Neuronal stem cell (in vitro differentiated cells): ENCODE measurements around the gene ADAD1.
"Not testable (repeated sequence)": the region's sequence is repeated elsewhere in the genome, so short reads cannot be mapped to it uniquely, and the experiment has no call there.

ENCODE experiments used
- DNase-seq: peaks from one replicate; pipeline ENCODE4 v3.0.0-alpha.2; 2013; ENCODE audit warnings: low spot score
- H2AFZ ChIP-seq: one replicate; pipeline ENCODE4 v1.6.1; 2013; ENCODE audit warnings: mild to moderate bottlenecking, low read length, inconsistent platforms
- H2AK5ac ChIP-seq: 2 replicates; pipeline ENCODE4 v1.6.1; 2013; ENCODE audit warnings: low read depth, mild to moderate bottlenecking, inconsistent platforms, low read length, moderate library complexity, mixed read lengths
- H2BK120ac ChIP-seq: 2 replicates; pipeline ENCODE4 v1.6.1; 2013; ENCODE audit warnings: low read depth, mild to moderate bottlenecking, inconsistent platforms, low read length, moderate library complexity, mixed read lengths
- H2BK12ac ChIP-seq: one replicate; pipeline ENCODE4 v1.6.1; 2013; ENCODE audit warnings: low read length, inconsistent platforms
- H2BK15ac ChIP-seq: 2 replicates; pipeline ENCODE4 v1.6.1; 2013; ENCODE audit warnings: mild to moderate bottlenecking, low read length, inconsistent platforms, mixed read lengths
- H2BK5ac ChIP-seq: one replicate; pipeline ENCODE4 v1.6.1; 2013; ENCODE audit warnings: inconsistent platforms, mild to moderate bottlenecking, low read length, moderate library complexity
- H3K14ac ChIP-seq: one replicate; pipeline ENCODE4 v1.6.1; 2013; ENCODE audit warnings: low read length, inconsistent platforms
- H3K18ac ChIP-seq: 2 replicates; pipeline ENCODE4 v1.6.1; 2013; ENCODE audit warnings: low read length, inconsistent platforms
- H3K23ac ChIP-seq: 2 replicates; pipeline ENCODE4 v1.6.1; 2013; ENCODE audit warnings: low read depth, mild to moderate bottlenecking, mixed read lengths, low read length, inconsistent platforms; ENCODE audit not compliant: poor library complexity
- H3K27ac ChIP-seq: replicated peaks from 3 replicates; pipeline ENCODE4 v1.5.1; 2013; ENCODE audit warnings: low read length, inconsistent platforms
- H3K27me3 ChIP-seq, 3 experiments: 2 replicates each; pipeline ENCODE4 v1.6.1; 2013; ENCODE audit warnings: low read length in 3 of 3, mild to moderate bottlenecking in 2 of 3, inconsistent platforms in 1 of 3, low read depth in 1 of 3, mixed read lengths in 1 of 3, moderate library complexity in 1 of 3; ENCODE audit not compliant: control insufficient read depth in 3 of 3, insufficient read depth in 3 of 3
- H3K36me3 ChIP-seq, 2 donors: replicated peaks in 1 of 2; 2 replicates each; pipeline ENCODE4 v1.6.1; 2013; ENCODE audit warnings: low read length in 2 of 2; ENCODE audit not compliant: control insufficient read depth in 2 of 2, insufficient read depth in 2 of 2
- H3K4ac ChIP-seq: 2 replicates; pipeline ENCODE4 v1.6.1; 2013; ENCODE audit warnings: inconsistent platforms, mild to moderate bottlenecking, low read length, moderate library complexity
- H3K4me1 ChIP-seq, 2 donors: 1 replicate in 1 of 2; 2 replicates in 1 of 2; pipeline ENCODE4 v1.6.1; 2013; ENCODE audit warnings: low read length in 2 of 2, low read depth in 1 of 2; ENCODE audit not compliant: control insufficient read depth in 2 of 2, insufficient read depth in 1 of 2
- H3K4me2 ChIP-seq: one replicate; pipeline ENCODE4 v1.6.1; 2013; ENCODE audit warnings: mild to moderate bottlenecking, low read length, inconsistent platforms; ENCODE audit not compliant: insufficient read depth, poor library complexity, severe bottlenecking
- H3K4me3 ChIP-seq, 2 donors: 2 replicates each; pipeline ENCODE4 v1.5.1; 2013; ENCODE audit warnings: low read length in 2 of 2, mild to moderate bottlenecking in 2 of 2, inconsistent platforms in 1 of 2, moderate library complexity in 1 of 2
- H3K79me1 ChIP-seq: one replicate; pipeline ENCODE4 v1.6.1; 2013; ENCODE audit warnings: low read depth, mild to moderate bottlenecking, inconsistent platforms, low read length, moderate library complexity
- H3K9ac ChIP-seq: one replicate; pipeline ENCODE4 v1.6.1; 2013; ENCODE audit warnings: mild to moderate bottlenecking, low read depth, low read length, inconsistent platforms; ENCODE audit not compliant: poor library complexity
- H3K9me3 ChIP-seq, 2 donors: replicated peaks in 1 of 2; 2 replicates each; pipeline versions ENCODE3 to v1.6.1; 2013; ENCODE audit warnings: low read length in 2 of 2, mild to moderate bottlenecking in 2 of 2, inconsistent platforms in 1 of 2, low read depth in 1 of 2, mixed read lengths in 1 of 2, moderate library complexity in 1 of 2; ENCODE audit not compliant: control insufficient read depth in 2 of 2, insufficient read depth in 1 of 2
- H4K8ac ChIP-seq: one replicate; pipeline ENCODE4 v1.6.1; 2013; ENCODE audit warnings: low read depth, mild to moderate bottlenecking, inconsistent platforms, low read length, moderate library complexity
- H4K91ac ChIP-seq: one replicate; pipeline ENCODE4 v1.6.1; 2013; ENCODE audit warnings: low read length, low read depth, mild to moderate bottlenecking, inconsistent platforms; ENCODE audit not compliant: poor library complexity
- WGBS, 2 donors: extraction: QIAGEN DNeasy Blood & Tissue Kit; methylation state at CpG; one replicate each; pipeline ENCODE4 v1.1.7; 2013; ENCODE audit warnings: missing lambda C conversion rate in 2 of 2, mixed read lengths in 1 of 2; ENCODE audit not compliant: insufficient read length in 2 of 2, insufficient replicate concordance in 1 of 2; ENCODE audit errors: extremely low coverage in 2 of 2; 5-methylcytosine and 5-hydroxymethylcytosine counted together

ADAD1 gene

GRCh38 chr4:122360754-122361153, 18.1 kb upstream of the ADAD1 start:
- Histone ChIP-seq H4K8ac (no peak overlapping the region), H3K36me3 (peaks cover 0 to 47% of the 10 kb centered on the region in 2 donors), H3K18ac (no peak overlapping the region), H2BK15ac (no peak overlapping the region), H2BK12ac (no peak overlapping the region), H3K23ac (no peak overlapping the region), H2AFZ (no peak overlapping the region), H3K9me3 (peaks cover 0 to 3% of the 10 kb centered on the region in 2 donors), H3K27me3 (no peaks in the 10 kb centered on the region), H4K91ac (no peak overlapping the region), H3K14ac (no peak overlapping the region), H3K4me3 (no peak overlapping the region), H3K79me1 (no peaks in the 10 kb centered on the region), H3K9ac (no peak overlapping the region), H2BK120ac (no peak overlapping the region), H3K4me2 (no peak overlapping the region), H3K27ac (no peak overlapping the region), H2AK5ac (no peak overlapping the region), H3K4ac (no peak overlapping the region), H2BK5ac (no peak overlapping the region), H3K4me1 (no peaks in the 10 kb centered on the region)
- no CpG with 5 or more reads among the region's 3 CpGs for WGBS, 2 donors
- no peak for DNase-seq

DNA sequence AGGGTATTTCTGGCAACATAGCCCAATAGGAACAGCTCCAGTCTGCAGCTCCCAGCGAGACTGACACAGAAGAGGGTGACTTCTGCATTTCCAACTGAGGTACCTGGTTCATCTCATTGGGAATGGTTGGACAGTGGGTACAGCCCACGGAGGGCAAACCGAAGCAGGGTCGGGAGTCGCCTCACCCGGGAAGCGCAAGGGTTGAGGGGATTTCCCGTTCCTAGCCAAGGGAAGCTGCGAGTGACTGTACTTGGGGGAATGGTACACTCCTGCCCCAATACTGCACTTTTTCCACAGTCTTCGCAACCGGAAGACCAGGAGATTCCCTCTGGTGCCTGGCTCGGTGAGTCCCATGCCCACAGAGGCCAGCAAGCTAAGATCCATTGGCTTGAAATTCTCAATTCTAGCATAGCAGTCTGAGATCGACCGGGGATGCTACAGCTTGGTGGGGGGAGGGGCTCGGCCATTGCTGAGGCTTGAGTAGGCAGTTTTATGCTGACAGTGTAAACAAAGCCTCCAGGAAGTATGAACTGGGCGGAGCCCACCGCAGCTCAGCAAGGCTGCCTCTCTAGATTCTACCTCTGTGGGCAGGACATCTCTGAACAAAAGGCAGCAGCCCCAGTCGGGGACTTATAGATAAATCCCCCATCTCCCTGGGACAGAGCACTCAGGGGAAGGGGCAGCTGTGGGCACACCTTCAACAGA, 14.0 kb upstream of the ADAD1 start:
- H3K27me3 ChIP-seq: no peaks in the 10 kb centered on the region
- H2BK15ac ChIP-seq: no peak overlapping the region
- no peak overlapping the region for H3K27ac ChIP-seq

DNA sequence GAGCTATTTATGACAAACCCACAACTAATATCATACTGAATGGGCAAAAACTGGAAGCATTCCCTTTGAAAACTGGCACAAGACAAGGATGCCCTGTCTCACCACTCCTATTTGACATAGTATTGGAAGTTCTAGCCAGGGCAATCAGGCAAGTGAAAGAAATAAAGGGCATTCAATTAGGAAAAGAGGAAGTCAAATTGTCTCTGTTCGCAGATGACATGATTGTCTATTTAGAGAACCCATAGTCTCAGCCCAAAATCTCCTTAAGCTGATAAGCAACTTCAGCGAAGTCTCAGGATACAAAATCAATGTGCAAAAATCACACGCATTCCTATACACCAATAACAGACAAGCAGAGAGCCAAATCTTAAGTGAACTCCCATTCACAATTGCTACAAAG, 10.0 kb upstream of the ADAD1 start:
- not testable (repeated sequence) for H3K27ac ChIP-seq, H3K4ac ChIP-seq, H4K8ac ChIP-seq, H2BK12ac ChIP-seq, H3K4me2 ChIP-seq, H3K4me1 ChIP-seq, DNase-seq, H3K36me3 ChIP-seq, H3K27me3 ChIP-seq, H2BK15ac ChIP-seq, H2BK5ac ChIP-seq, H2AK5ac ChIP-seq, H4K91ac ChIP-seq, H3K9me3 ChIP-seq, H3K9ac ChIP-seq, H3K23ac ChIP-seq, H3K18ac ChIP-seq, H3K14ac ChIP-seq, H3K4me3 ChIP-seq, H2BK120ac ChIP-seq, H3K79me1 ChIP-seq, H2AFZ ChIP-seq
- no CpG with 5 or more reads among the region's 3 CpGs for WGBS, 2 donors

More for the DNA sequence above, 14.0 kb upstream of the ADAD1 start:
- no peak overlapping the region for H2BK120ac ChIP-seq
- H3K9ac ChIP-seq: peak overlapping the region; percentile 30
- no CpG with 5 or more reads among the region's 18 CpGs for WGBS, 2 donors
- no peak overlapping the region for H3K4me2 ChIP-seq
- H3K23ac ChIP-seq: no peak overlapping the region
- no peak overlapping the region for H3K14ac ChIP-seq
- peaks cover 0 to 3% of the 10 kb centered on the region in 2 donors for H3K9me3 ChIP-seq
- DNase-seq: no peak
- peak overlapping the region; percentile 3 for H2AFZ ChIP-seq
- no peak overlapping the region for H3K4ac ChIP-seq
- H2AK5ac ChIP-seq: no peak overlapping the region
- no peaks in the 10 kb centered on the region for H3K4me1 ChIP-seq
- H4K8ac ChIP-seq: peak overlapping the region; percentile 72
- H2BK12ac ChIP-seq: no peak overlapping the region
- H3K18ac ChIP-seq: no peak overlapping the region
- H3K4me3 ChIP-seq: peak overlapping the region in 1 of 2 donors; percentile 41
- H3K36me3 ChIP-seq: peaks cover 0 to 20% of the 10 kb centered on the region in 2 donors
- H2BK5ac ChIP-seq: no peak overlapping the region
- H4K91ac ChIP-seq: no peak overlapping the region
- no peaks in the 10 kb centered on the region for H3K79me1 ChIP-seq

DNA sequence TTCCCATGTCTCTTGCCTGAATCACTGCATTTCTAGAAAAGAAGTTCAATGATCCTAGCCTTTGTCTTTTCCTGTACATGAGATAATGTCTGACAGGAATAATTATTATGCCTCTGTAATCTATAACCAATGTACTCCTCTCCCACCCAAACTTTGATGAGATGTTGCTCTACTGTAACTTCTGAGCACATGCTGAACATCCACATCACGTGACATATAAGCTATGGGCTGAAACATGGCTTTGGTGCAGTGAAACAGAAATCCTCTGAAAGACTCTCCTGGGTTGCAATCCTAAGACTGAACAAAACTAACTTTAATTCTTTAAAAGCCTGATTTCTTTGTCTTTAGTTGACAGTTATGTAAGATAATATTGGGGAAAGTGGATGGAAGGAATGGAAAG, 1.5 kb upstream of the ADAD1 start:
- Histone ChIP-seq H3K9me3 (peaks cover 0 to 1% of the 10 kb centered on the region in 2 donors), H2BK120ac (no peak overlapping the region), H3K36me3 (no peaks in the 10 kb centered on the region), H3K14ac (no peak overlapping the region), H2AK5ac (no peak overlapping the region), H2AFZ (no peak overlapping the region), H3K4me1 (no peaks in the 10 kb centered on the region), H4K8ac (no peak overlapping the region), H2BK15ac (no peak overlapping the region), H4K91ac (no peak overlapping the region), H2BK5ac (no peak overlapping the region), H3K79me1 (no peaks in the 10 kb centered on the region), H3K4me2 (no peak overlapping the region), H3K23ac (no peak overlapping the region), H3K27ac (no peak overlapping the region), H3K27me3 (no peaks in the 10 kb centered on the region), H3K4ac (no peak overlapping the region), H3K18ac (no peak overlapping the region), H3K9ac (no peak overlapping the region), H2BK12ac (no peak overlapping the region), H3K4me3 (no peak overlapping the region)
- no peak for DNase-seq
- no CpG with 5 or more reads among the region's 1 CpG for WGBS, 2 donors
